IPS-15b (cell line): ENCODE results near the gene AOC2.
"Not testable (repeated sequence)": the region's sequence is repeated elsewhere in the genome, so short reads cannot be mapped to it uniquely, and the experiment has no call there.

Source experiments
- H3K27me3 ChIP-seq: one replicate; pipeline ENCODE4 v1.6.1; 2013; ENCODE audit warnings: low read length; ENCODE audit not compliant: control insufficient read depth, insufficient read depth
- H3K36me3 ChIP-seq: one replicate; pipeline ENCODE4 v1.6.1; 2013; ENCODE audit warnings: low read length; ENCODE audit not compliant: control insufficient read depth, insufficient read depth
- H3K4me1 ChIP-seq: one replicate; pipeline ENCODE4 v1.6.1; 2013; ENCODE audit warnings: mild to moderate bottlenecking, low read length; ENCODE audit not compliant: control insufficient read depth, insufficient read depth
- H3K4me3 ChIP-seq: one replicate; pipeline ENCODE4 v1.5.1; 2013; ENCODE audit warnings: low read depth, low read length
- H3K9ac ChIP-seq: one replicate; pipeline ENCODE4 v1.6.1; 2013; ENCODE audit warnings: low read depth, mild to moderate bottlenecking, low read length
- H3K9me3 ChIP-seq: one replicate; pipeline ENCODE4 v1.6.1; 2013; ENCODE audit warnings: mild to moderate bottlenecking, low read length; ENCODE audit not compliant: control insufficient read depth, insufficient read depth

The AOC2 gene

GRCh38 chr17:42849451-42850181 is 5.2 kb downstream of the AOC2 start:
- H3K27me3 ChIP-seq: no peaks in the 10 kb centered on the region
- H3K9ac ChIP-seq: no peak overlapping the region
- no peak overlapping the region for H3K4me3 ChIP-seq
- no peaks in the 10 kb centered on the region for H3K9me3 ChIP-seq
- H3K36me3 ChIP-seq: peaks cover 5% of the 10 kb centered on the region
- no peaks in the 10 kb centered on the region for H3K4me1 ChIP-seq

DNA sequence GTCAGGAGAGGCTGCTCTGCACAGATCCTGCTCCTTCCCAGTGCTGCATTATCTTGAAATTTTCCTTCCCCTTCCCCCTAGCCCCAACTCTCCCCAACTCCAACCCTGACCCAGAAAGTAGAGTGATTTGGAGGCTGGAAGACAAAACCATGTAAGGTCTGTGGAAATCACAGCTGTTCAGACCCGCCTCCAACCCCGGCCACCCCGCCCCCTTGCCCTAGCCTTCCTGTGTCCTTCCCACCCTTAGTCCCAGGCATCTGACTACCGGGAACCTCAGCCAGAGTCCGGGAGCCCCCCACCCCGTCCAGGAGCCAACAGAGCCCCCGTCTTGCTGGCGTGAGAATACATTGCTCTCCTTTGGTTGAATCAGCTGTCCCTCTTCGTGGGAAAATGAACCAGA is 6.6 kb downstream of the AOC2 start, which contains the start of gene AOC3:
Gene AOC3, plus strand, starts transcription at position 246 of the 400 bp plus-strand sequence. Its CDS starts 145 bp downstream, at position 391.
- Histone ChIP-seq H3K36me3 (no peaks in the 10 kb centered on the region), H3K4me1 (no peaks in the 10 kb centered on the region), H3K9me3 (no peaks in the 10 kb centered on the region), H3K4me3 (no peak within 1 kb of the TSS), H3K27me3 (no peaks in the 10 kb centered on the region), H3K9ac (no peak within 1 kb of the TSS)

GRCh38 chr17:42851371-42852240 is 7.2 kb downstream of the AOC2 start:
- not testable (repeated sequence) for H3K9ac ChIP-seq

DNA sequence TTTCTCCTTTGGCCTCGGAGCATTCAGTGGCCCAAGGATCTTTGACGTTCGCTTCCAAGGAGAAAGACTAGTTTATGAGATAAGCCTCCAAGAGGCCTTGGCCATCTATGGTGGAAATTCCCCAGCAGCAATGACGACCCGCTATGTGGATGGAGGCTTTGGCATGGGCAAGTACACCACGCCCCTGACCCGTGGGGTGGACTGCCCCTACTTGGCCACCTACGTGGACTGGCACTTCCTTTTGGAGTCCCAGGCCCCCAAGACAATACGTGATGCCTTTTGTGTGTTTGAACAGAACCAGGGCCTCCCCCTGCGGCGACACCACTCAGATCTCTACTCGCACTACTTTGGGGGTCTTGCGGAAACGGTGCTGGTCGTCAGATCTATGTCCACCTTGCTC is 8.0 kb downstream of the AOC2 start:
- H3K27me3 ChIP-seq: no peaks in the 10 kb centered on the region
- H3K9me3 ChIP-seq: no peaks in the 10 kb centered on the region
- no peaks in the 10 kb centered on the region for H3K4me1 ChIP-seq
- no peak overlapping the region for H3K4me3 ChIP-seq
- H3K36me3 ChIP-seq: no peaks in the 10 kb centered on the region
- no peak overlapping the region for H3K9ac ChIP-seq

More at GRCh38 chr17:42851371-42852240, 7.2 kb downstream of the AOC2 start:
- not testable (repeated sequence) for H3K36me3 ChIP-seq, H3K4me1 ChIP-seq, H3K27me3 ChIP-seq, H3K4me3 ChIP-seq, H3K9me3 ChIP-seq

GRCh38 chr17:42853004-42853403 is 8.6 kb downstream of the AOC2 start:
- no peaks in the 10 kb centered on the region for H3K27me3 ChIP-seq
- H3K36me3 ChIP-seq: no peaks in the 10 kb centered on the region
- no peaks in the 10 kb centered on the region for H3K9me3 ChIP-seq
- H3K4me1 ChIP-seq: no peaks in the 10 kb centered on the region
- H3K4me3 ChIP-seq: no peak overlapping the region
- no peak overlapping the region for H3K9ac ChIP-seq

GRCh38 chr17:42853597-42853967 is 9.2 kb downstream of the AOC2 start:
- Histone ChIP-seq H3K4me3 (no peak overlapping the region), H3K4me1 (no peaks in the 10 kb centered on the region), H3K9ac (no peak overlapping the region), H3K36me3 (no peaks in the 10 kb centered on the region), H3K27me3 (no peaks in the 10 kb centered on the region), H3K9me3 (no peaks in the 10 kb centered on the region)

GRCh38 chr17:42853968-42854790 is 9.8 kb downstream of the AOC2 start:
- no peaks in the 10 kb centered on the region for H3K36me3 ChIP-seq
- H3K9me3 ChIP-seq: no peaks in the 10 kb centered on the region
- no peak overlapping the region for H3K9ac ChIP-seq
- no peaks in the 10 kb centered on the region for H3K27me3 ChIP-seq
- H3K4me1 ChIP-seq: no peaks in the 10 kb centered on the region
- H3K4me3 ChIP-seq: no peak overlapping the region

GRCh38 chr17:42855048-42855596 is 10.7 kb downstream of the AOC2 start:
- Histone ChIP-seq H3K9ac (no peak overlapping the region), H3K4me3 (no peak overlapping the region), H3K4me1 (no peaks in the 10 kb centered on the region)

DNA sequence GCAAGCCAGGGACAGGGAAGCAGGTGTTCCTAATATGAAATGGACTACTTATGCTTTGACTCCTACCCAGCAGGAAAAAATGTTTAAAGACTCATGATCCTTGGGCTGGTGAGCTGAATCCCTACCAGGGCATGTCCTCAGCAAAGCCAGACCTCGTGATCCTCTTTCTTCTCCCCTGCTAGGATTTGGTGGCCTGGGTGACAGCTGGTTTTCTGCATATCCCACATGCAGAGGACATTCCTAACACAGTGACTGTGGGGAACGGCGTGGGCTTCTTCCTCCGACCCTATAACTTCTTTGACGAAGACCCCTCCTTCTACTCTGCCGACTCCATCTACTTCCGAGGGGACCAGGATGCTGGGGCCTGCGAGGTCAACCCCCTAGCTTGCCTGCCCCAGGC is 11.7 kb downstream of the AOC2 start:
- not testable (repeated sequence) for H3K27me3 ChIP-seq, H3K9ac ChIP-seq, H3K4me3 ChIP-seq, H3K9me3 ChIP-seq, H3K36me3 ChIP-seq, H3K4me1 ChIP-seq

More at GRCh38 chr17:42855048-42855596, 10.7 kb downstream of the AOC2 start:
- no peaks in the 10 kb centered on the region for H3K9me3 ChIP-seq
- H3K36me3 ChIP-seq: no peaks in the 10 kb centered on the region
- no peaks in the 10 kb centered on the region for H3K27me3 ChIP-seq

- H3K9me3 ChIP-seq, H3K9ac ChIP-seq, H3K36me3 ChIP-seq, H3K27me3 ChIP-seq, H3K4me3 ChIP-seq, H3K4me1 ChIP-seq: not testable (repeated sequence)
Measured at GRCh38 chr17:42856516-42856915, 12.1 kb downstream of the AOC2 start.

GRCh38 chr17:42857389-42857788 is 13.0 kb downstream of the AOC2 start:
- Histone ChIP-seq H3K9ac (no peak overlapping the region), H3K4me1 (no peaks in the 10 kb centered on the region), H3K36me3 (no peaks in the 10 kb centered on the region), H3K9me3 (no peaks in the 10 kb centered on the region), H3K27me3 (no peaks in the 10 kb centered on the region), H3K4me3 (no peak overlapping the region)
